GM23248 (cell line): ENCODE results near the gene MORN1.

Experiments
- EZH2 ChIP-seq: fragments of 200-600 bp; sonication (generic); IDR thresholded peaks from 2 replicates; pipeline ENCODE4 v1.6.1; 2018; ENCODE audit warnings: antibody characterized with exemption, mild to moderate bottlenecking; ENCODE audit not compliant: insufficient read depth, poor library complexity, severe bottlenecking
- EZH2phosphoT487 ChIP-seq: fragments of 200-600 bp; sonication (generic); IDR thresholded peaks from 2 replicates; pipeline ENCODE4 v1.6.1; 2018; ENCODE audit warnings: antibody characterized with exemption, moderate library complexity, mild to moderate bottlenecking, low read depth; ENCODE audit not compliant: insufficient read depth

- TF ChIP-seq EZH2: no peak
- no peak for TF ChIP-seq EZH2phosphoT487
Observed at GRCh38 chr1:2294033-2294724, 97.2 kb downstream of the MORN1 start.
